Osteocyte (in vitro differentiated cells): ENCODE measurements around the gene SIAH3. TPM values are rescaled to one million over a fixed set of nuclear protein-coding genes. Genes with fewer than 3 reads are reported as not detected.

Experiments used
- DNase-seq: peaks from one replicate; pipeline ENCODE4 v3.0.0; 2021; ENCODE audit warnings: mixed read lengths; ENCODE audit not compliant: unreplicated experiment; ENCODE audit errors: extremely low spot score
- H3K27ac Mint-ChIP-seq: one replicate; pipeline ENCODE4 v1.8.0; 2021; ENCODE audit warnings: mild to moderate bottlenecking, mixed read lengths; ENCODE audit not compliant: unreplicated experiment
- H3K27me3 Mint-ChIP-seq: one replicate; pipeline ENCODE4 v1.8.0; 2021; ENCODE audit warnings: mixed read lengths; ENCODE audit not compliant: unreplicated experiment
- H3K36me3 Mint-ChIP-seq: one replicate; pipeline ENCODE4 v1.8.0; 2021; ENCODE audit warnings: mixed read lengths; ENCODE audit not compliant: unreplicated experiment
- H3K4me1 Mint-ChIP-seq: one replicate; pipeline ENCODE4 v1.8.0; 2021; ENCODE audit warnings: mixed read lengths; ENCODE audit not compliant: unreplicated experiment
- H3K4me3 Mint-ChIP-seq: one replicate; pipeline ENCODE4 v1.8.0; 2021; ENCODE audit warnings: mild to moderate bottlenecking, moderate library complexity, mixed read lengths; ENCODE audit not compliant: unreplicated experiment
- H3K9me3 Mint-ChIP-seq: one replicate; pipeline ENCODE4 v1.8.0; 2021; ENCODE audit warnings: mixed read lengths; ENCODE audit not compliant: unreplicated experiment
- CTCF ChIP-seq: fragments of 200-600 bp; sonication (generic); IDR thresholded peaks from 2 replicates; pipeline ENCODE4 v1.5.0; 2021; ENCODE audit warnings: antibody characterized with exemption, mild to moderate bottlenecking, moderate library complexity
- total RNA-seq: library from RNA; stranded (reverse); gene quantifications from 2 replicates; pipeline ENCODE4 v1.2.1, GENCODE V29; 2021

The SIAH3 gene
- total RNA-seq, 1 donor from 2014 or later = not detected

DNA sequence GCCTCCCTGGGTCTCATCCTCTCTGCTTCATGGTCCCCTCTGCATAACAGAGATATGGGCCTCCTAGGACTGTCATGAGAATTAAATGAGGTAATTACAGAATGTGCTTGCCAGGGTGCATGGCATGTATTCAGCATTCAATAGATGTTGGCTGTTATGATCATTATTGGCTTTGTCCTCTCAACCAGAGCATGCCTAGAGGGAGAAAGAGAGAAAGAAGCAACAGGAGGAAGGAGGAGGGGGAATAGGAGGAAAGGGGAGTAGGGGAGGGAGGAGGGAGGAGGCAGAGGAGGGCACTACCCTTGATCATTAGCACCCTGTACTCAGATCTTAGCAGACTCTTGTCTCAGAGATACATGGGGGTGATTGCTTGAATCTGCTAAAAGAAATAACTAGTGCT, 41.0 kb upstream of the SIAH3 start:
- H3K27ac Mint-ChIP-seq = no peak overlapping the region
- H3K4me3 Mint-ChIP-seq = no peak overlapping the region
- H3K27me3 Mint-ChIP-seq = peaks cover 30% of the 10 kb centered on the region
- H3K4me1 Mint-ChIP-seq = peaks cover 1% of the 10 kb centered on the region
- H3K36me3 Mint-ChIP-seq = no peaks in the 10 kb centered on the region
- no peak for TF ChIP-seq CTCF
- no peak for DNase-seq
- H3K9me3 Mint-ChIP-seq = no peaks in the 10 kb centered on the region

GRCh38 chr13:45889590-45890243, 38.2 kb upstream of the SIAH3 start:
- H3K27ac Mint-ChIP-seq = no peak overlapping the region
- DNase-seq = no peak
- H3K4me1 Mint-ChIP-seq = peaks cover 1% of the 10 kb centered on the region

GRCh38 chr13:45886466-45886865, 34.9 kb upstream of the SIAH3 start:
- Mint-ChIP-seq H3K4me1 (peaks cover 20% of the 10 kb centered on the region), H3K9me3 (no peaks in the 10 kb centered on the region), H3K27ac (no peak overlapping the region), H3K4me3 (no peak overlapping the region), H3K27me3 (peaks cover 6% of the 10 kb centered on the region), H3K36me3 (no peaks in the 10 kb centered on the region)
- no peak for TF ChIP-seq CTCF
- DNase-seq = no peak

More at GRCh38 chr13:45889590-45890243, 38.2 kb upstream of the SIAH3 start:
- Mint-ChIP-seq H3K27me3 (peaks cover 16% of the 10 kb centered on the region), H3K9me3 (no peaks in the 10 kb centered on the region), H3K4me3 (no peak overlapping the region), H3K36me3 (no peaks in the 10 kb centered on the region)
- no peak for TF ChIP-seq CTCF

DNA sequence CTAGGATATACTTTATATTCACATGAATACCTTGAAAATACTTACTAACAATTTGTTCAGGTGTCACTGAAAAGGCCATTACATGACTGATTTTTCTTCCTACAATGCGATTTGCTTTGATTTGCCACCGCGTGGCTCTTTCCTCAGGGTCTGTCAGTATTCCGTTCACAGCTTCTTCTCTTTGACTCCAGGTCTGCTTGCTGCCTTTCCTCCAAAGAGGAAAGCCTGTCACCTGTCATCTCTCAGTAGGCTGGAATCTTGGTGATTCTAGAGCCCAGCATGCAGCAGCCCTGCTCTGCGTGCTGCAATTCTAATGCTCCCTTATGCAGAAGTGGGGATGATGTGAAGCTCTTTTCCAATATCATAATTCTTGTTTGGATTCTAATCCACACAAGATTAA, 33.6 kb upstream of the SIAH3 start:
- no peak for DNase-seq
- no peaks in the 10 kb centered on the region for H3K36me3 Mint-ChIP-seq
- H3K4me3 Mint-ChIP-seq = no peak overlapping the region
- H3K27me3 Mint-ChIP-seq = no peaks in the 10 kb centered on the region
- no peaks in the 10 kb centered on the region for H3K9me3 Mint-ChIP-seq
- H3K4me1 Mint-ChIP-seq = peaks cover 20% of the 10 kb centered on the region
- H3K27ac Mint-ChIP-seq = no peak overlapping the region
- TF ChIP-seq CTCF = no peak

DNA sequence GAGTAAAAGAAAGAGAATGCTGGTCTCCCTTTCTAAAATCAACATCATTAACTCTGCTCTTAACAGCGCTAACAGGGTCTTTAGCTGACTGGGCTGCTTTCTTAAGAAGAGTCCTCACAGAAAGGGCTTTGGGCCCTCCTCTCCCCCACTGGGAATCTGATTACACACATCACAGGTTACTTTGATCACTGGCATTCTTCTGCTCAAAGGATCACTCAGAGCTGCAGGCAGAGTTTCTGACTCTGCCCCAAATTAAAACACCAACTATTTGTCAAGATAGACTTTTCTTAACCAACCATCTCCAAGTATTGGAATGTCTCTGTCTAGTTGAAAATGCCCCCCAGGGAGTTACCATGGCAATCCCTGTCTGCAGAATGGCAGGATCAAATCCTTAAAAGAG, 31.1 kb upstream of the SIAH3 start:
- no peak for DNase-seq
- no peaks in the 10 kb centered on the region for H3K27me3 Mint-ChIP-seq
- TF ChIP-seq CTCF = no peak
- H3K36me3 Mint-ChIP-seq = no peaks in the 10 kb centered on the region
- H3K4me1 Mint-ChIP-seq = peaks cover 18% of the 10 kb centered on the region
- peak overlapping the region; percentile 71 for H3K27ac Mint-ChIP-seq
- H3K4me3 Mint-ChIP-seq = no peak overlapping the region
- H3K9me3 Mint-ChIP-seq = no peaks in the 10 kb centered on the region
